Subcutaneous adipose tissue (tissue), 4 donors: ENCODE results near the gene PLP2. TPM values are rescaled to one million over a fixed set of nuclear protein-coding genes. Genes with fewer than 3 reads are reported as not detected.

Experiments
- total RNA-seq, 4 donors: library from RNA; depleted of rRNA; stranded (reverse); fragments of >200 nt; gene quantifications; one replicate each; pipeline ENCODE4 v1.1.0, GENCODE V29; 2016
- TF ChIP-seq, protein P1 (sequence below): fragments of 450-650 bp; IDR thresholded peaks from one replicate; pipeline ENCODE4 v1.5.1; 2016; ENCODE audit warnings: low read depth, mild to moderate bottlenecking, control low read depth, antibody characterized with exemption, moderate library complexity

PLP2 gene, protein sequence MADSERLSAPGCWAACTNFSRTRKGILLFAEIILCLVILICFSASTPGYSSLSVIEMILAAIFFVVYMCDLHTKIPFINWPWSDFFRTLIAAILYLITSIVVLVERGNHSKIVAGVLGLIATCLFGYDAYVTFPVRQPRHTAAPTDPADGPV
- total RNA-seq: 10 to 100 TPM; 19.0 to 62.0 (median 37.2) TPM

DNA sequence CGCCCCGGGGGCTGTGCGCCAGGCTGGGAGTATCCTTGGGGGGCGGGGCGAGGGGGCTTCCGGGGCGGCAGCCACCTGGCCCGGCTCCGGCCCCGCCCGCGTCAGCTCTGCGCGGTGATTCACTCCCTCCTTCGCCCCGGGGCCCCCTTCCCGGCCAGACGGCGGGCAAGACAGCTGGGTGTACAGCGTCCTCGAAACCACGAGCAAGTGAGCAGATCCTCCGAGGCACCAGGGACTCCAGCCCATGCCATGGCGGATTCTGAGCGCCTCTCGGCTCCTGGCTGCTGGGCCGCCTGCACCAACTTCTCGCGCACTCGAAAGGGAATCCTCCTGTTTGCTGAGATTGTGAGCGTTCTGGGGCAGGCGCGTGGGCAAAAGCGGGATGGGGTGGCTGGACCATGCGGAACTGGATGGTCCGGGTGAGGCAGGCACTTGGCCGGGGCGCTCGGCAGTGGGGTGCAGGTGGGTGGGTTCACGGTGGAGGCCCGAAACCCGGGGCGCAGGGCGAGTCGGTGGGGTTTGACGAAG, at the start of gene PLP2:
Gene PLP2 (plus strand): TSS at position 147 of the 528 bp plus-strand sequence. CDS start 103 bp downstream, at position 250.
- TF ChIP-seq, protein P1, sequence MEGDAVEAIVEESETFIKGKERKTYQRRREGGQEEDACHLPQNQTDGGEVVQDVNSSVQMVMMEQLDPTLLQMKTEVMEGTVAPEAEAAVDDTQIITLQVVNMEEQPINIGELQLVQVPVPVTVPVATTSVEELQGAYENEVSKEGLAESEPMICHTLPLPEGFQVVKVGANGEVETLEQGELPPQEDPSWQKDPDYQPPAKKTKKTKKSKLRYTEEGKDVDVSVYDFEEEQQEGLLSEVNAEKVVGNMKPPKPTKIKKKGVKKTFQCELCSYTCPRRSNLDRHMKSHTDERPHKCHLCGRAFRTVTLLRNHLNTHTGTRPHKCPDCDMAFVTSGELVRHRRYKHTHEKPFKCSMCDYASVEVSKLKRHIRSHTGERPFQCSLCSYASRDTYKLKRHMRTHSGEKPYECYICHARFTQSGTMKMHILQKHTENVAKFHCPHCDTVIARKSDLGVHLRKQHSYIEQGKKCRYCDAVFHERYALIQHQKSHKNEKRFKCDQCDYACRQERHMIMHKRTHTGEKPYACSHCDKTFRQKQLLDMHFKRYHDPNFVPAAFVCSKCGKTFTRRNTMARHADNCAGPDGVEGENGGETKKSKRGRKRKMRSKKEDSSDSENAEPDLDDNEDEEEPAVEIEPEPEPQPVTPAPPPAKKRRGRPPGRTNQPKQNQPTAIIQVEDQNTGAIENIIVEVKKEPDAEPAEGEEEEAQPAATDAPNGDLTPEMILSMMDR: no peak

- TF ChIP-seq, protein P1: no peak
Observed at GRCh38 chrX:49122499-49122898, 49.2 kb upstream of the PLP2 start.

DNA sequence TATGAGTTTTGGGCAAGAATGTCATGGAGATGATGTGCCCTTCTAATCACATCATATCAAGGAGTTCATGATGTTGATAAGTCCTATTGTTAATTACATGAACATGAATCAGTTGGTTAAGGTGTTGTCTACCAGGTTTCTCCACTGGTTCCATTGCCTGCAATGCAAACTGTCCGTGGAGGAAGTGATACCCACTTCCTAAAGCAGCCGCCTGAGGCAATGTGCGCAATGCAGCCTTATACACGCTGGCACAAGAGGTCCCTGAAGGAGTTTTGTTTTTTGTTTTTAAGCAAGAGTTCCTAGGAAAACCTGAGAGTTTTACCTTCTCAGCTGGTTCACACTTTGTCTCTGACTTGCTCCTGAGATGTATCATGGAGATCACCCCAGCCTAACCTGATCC, 42.3 kb upstream of the PLP2 start:
- TF ChIP-seq, protein P1: no peak

DNA sequence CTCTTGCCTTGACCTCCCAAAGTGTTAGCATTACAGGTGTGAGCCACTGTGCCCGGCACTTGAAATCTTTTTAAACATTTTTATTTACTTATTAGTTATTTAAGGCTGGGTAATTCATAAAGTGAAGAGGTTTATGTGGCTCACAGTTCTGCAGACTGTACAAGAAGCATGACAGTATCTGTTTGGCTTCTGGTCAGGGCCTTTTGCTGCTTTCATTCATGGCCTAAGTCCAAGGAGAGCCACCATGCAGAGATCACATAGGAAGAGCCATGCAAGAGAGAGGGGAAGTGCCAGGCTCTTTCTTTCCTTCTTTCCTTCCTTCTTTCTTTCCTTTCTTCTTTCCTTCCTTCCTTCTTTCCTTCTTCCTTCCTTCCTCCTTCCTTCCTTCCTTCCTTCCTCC, 37.9 kb upstream of the PLP2 start:
- TF ChIP-seq, protein P1: no peak

GRCh38 chrX:49137492-49137891, 34.2 kb upstream of the PLP2 start:
- TF ChIP-seq, protein P1: no peak

DNA sequence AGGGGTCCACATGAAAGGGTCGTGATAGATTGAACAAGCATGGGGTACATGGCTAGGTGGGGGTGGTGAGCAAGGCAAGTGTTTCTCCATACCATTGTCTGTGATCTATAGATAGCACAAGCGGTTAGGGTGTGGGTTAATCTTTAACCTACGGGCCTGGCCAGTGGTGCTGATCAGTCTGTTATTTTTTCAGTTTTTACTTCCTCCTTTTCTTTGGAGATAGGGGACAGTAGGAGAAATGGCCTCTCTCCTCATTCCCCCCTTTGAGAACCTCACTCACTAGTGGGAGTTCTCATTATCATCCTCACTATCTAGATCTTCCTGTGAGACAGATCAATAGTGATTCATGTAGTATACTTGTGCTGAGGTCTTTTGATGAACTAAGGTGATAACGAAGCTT, 32.0 kb upstream of the PLP2 start:
- TF ChIP-seq, protein P1: no peak

- TF ChIP-seq, protein P1: no peak
Observed at GRCh38 chrX:49147282-49147681, 24.4 kb upstream of the PLP2 start.
